SU-DHL-6 (cell line): ENCODE measurements around the gene NPAT.
A peak's percentile ranks its signal among the peaks of the same experiment; 100 is the strongest.

ENCODE experiments used
- H2AFZ ChIP-seq: fragments of 200-600 bp; sonication (generic); 2 replicates; pipeline ENCODE4 v1.6.1; 2014; ENCODE audit warnings: low read depth, mild to moderate bottlenecking, moderate library complexity, mixed read lengths, antibody characterized with exemption, low read length; ENCODE audit not compliant: severe bottlenecking
- H3F3A ChIP-seq: fragments of 200-600 bp; shearing (Covaris generic); 2 replicates; pipeline ENCODE4 v1.6.0; 2016; ENCODE audit warnings: antibody characterized with exemption, mild to moderate bottlenecking; ENCODE audit not compliant: insufficient read depth
- H3K27ac ChIP-seq: fragments of 200-600 bp; sonication (generic); 2 replicates; pipeline ENCODE4 v1.5.1; 2016; ENCODE audit warnings: low read depth, mild to moderate bottlenecking, low read length, moderate library complexity, mixed read lengths
- H3K27me3 ChIP-seq: fragments of 200-600 bp; sonication (generic), shearing (Covaris generic); 2 replicates; pipeline ENCODE4 v1.6.0; 2014; ENCODE audit warnings: mild to moderate bottlenecking, low read length
- H3K36me3 ChIP-seq: fragments of 200-600 bp; sonication (generic); 2 replicates; pipeline ENCODE4 v1.6.1; 2014; ENCODE audit warnings: mild to moderate bottlenecking, low read length, mixed read lengths
- H3K4me2 ChIP-seq: fragments of 300-600, 200-600 bp; shearing (Covaris generic), sonication (generic); 2 replicates; pipeline ENCODE4 v1.6.0; 2014; ENCODE audit warnings: low read length, low read depth, mild to moderate bottlenecking; ENCODE audit not compliant: poor library complexity, severe bottlenecking
- H3K4me3 ChIP-seq: fragments of 200-600 bp; sonication (generic); 2 replicates; pipeline ENCODE4 v1.5.1; 2014; ENCODE audit warnings: antibody characterized with exemption, low read length, mild to moderate bottlenecking, mixed read lengths; ENCODE audit not compliant: insufficient read depth, poor library complexity, severe bottlenecking
- H3K79me2 ChIP-seq: fragments of 200-600 bp; sonication (generic); 2 replicates; pipeline ENCODE4 v1.6.1; 2014; ENCODE audit warnings: mild to moderate bottlenecking, low read length, moderate library complexity; ENCODE audit not compliant: insufficient read depth
- H3K9ac ChIP-seq: fragments of 200-600 bp; sonication (generic); 2 replicates; pipeline ENCODE4 v1.7.0; 2014; ENCODE audit warnings: mild to moderate bottlenecking, low read length
- H3K9me2 ChIP-seq: fragments of 200-600 bp; sonication (generic); replicated peaks from 2 replicates; pipeline ENCODE4 v1.6.1; 2014; ENCODE audit warnings: low read length; ENCODE audit not compliant: insufficient read depth
- H3K9me3 ChIP-seq: fragments of 200-600 bp; sonication (generic); 2 replicates; pipeline ENCODE4 v1.6.1; 2014; ENCODE audit warnings: low read length, mixed read lengths; ENCODE audit not compliant: insufficient read depth
- H4K20me1 ChIP-seq: fragments of 200-600 bp; sonication (generic); 2 replicates; pipeline ENCODE4 v1.6.1; 2014; ENCODE audit warnings: low read depth, mild to moderate bottlenecking, antibody characterized with exemption, low read length, moderate library complexity, mixed read lengths
- CTCF ChIP-seq: fragments of 200-600 bp; sonication (generic); IDR thresholded peaks from one replicate; pipeline ENCODE4 v1.5.1; 2017; ENCODE audit warnings: antibody characterized with exemption, mild to moderate bottlenecking, low read length, moderate library complexity; ENCODE audit not compliant: insufficient read depth, poor library complexity, severe bottlenecking
- EZH2phosphoT487 ChIP-seq: fragments of 200-600 bp; sonication (generic), shearing (Covaris generic); conservative IDR thresholded peaks from 2 replicates; pipeline ENCODE4 v1.6.1; 2018; ENCODE audit warnings: mild to moderate bottlenecking, antibody characterized with exemption, low read length, moderate library complexity, mixed read lengths

NPAT gene

GRCh38 chr11:108218455-108218854, 4.0 kb downstream of the NPAT start:
- H3K36me3 ChIP-seq, result peaks cover 15% of the 10 kb centered on the region
- no peak for TF ChIP-seq CTCF
- TF ChIP-seq EZH2phosphoT487, result no peak
- H3K9ac ChIP-seq, result no peak overlapping the region
- H3K9me3 ChIP-seq, result no peaks in the 10 kb centered on the region
- H3K9me2 ChIP-seq, result no peaks in the 10 kb centered on the region
- H3K27ac ChIP-seq, result no peak overlapping the region
- peaks cover 12% of the 10 kb centered on the region; the same call in 1 of the 2 replicates for H3F3A ChIP-seq
- H3K79me2 ChIP-seq, result peaks cover 92% of the 10 kb centered on the region
- no peak overlapping the region for H3K4me3 ChIP-seq
- H3K4me2 ChIP-seq, result peak overlapping the region; percentile 64
- H4K20me1 ChIP-seq, result peaks cover 47% of the 10 kb centered on the region
- H2AFZ ChIP-seq, result no peak overlapping the region
- H3K27me3 ChIP-seq, result no peaks in the 10 kb centered on the region

GRCh38 chr11:108216988-108217387, 5.5 kb downstream of the NPAT start:
- no peak overlapping the region for H3K9ac ChIP-seq
- no peaks in the 10 kb centered on the region for H3K27me3 ChIP-seq
- TF ChIP-seq EZH2phosphoT487, result no peak
- no peak for TF ChIP-seq CTCF
- peaks cover 47% of the 10 kb centered on the region for H4K20me1 ChIP-seq
- H2AFZ ChIP-seq, result no peak overlapping the region
- H3K9me3 ChIP-seq, result no peaks in the 10 kb centered on the region
- no peak overlapping the region for H3K4me2 ChIP-seq
- H3K27ac ChIP-seq, result no peak overlapping the region
- peaks cover 21% of the 10 kb centered on the region for H3K36me3 ChIP-seq
- H3K79me2 ChIP-seq, result peaks cover 100% of the 10 kb centered on the region
- H3F3A ChIP-seq, result 0 out of 2 replicates have a peak, but pooled peaks cover 4% of the 10 kb centered on the region
- no peak overlapping the region for H3K4me3 ChIP-seq
- no peaks in the 10 kb centered on the region for H3K9me2 ChIP-seq

- Histone ChIP-seq H3K9me3 (no peaks in the 10 kb centered on the region; the same call in 1 of the 2 replicates), H3K79me2 (peaks cover 100% of the 10 kb centered on the region), H3F3A (no peaks in the 10 kb centered on the region)
Measured at GRCh38 chr11:108213784-108214183, 8.7 kb downstream of the NPAT start.

More at GRCh38 chr11:108213784-108214183, 8.7 kb downstream of the NPAT start:
- no peak overlapping the region for H2AFZ ChIP-seq
- H3K36me3 ChIP-seq, result peaks cover 37% of the 10 kb centered on the region
- TF ChIP-seq EZH2phosphoT487, result no peak
- no peak for TF ChIP-seq CTCF
- no peak overlapping the region for H3K4me2 ChIP-seq
- H3K9me2 ChIP-seq, result no peaks in the 10 kb centered on the region
- H3K9ac ChIP-seq, result no peak overlapping the region
- no peak overlapping the region for H3K27ac ChIP-seq
- H3K4me3 ChIP-seq, result no peak overlapping the region
- peaks cover 27% of the 10 kb centered on the region for H4K20me1 ChIP-seq
- no peaks in the 10 kb centered on the region for H3K27me3 ChIP-seq
